Activated CD8-positive, alpha-beta memory T cell treated with anti-CD3 and anti-CD28 coated beads, Interleukin-2, amount 50 U/mL, for 24 hours (primary cell): ENCODE measurements around the gene CCR2.
"Not testable (repeated sequence)": the region's sequence is repeated elsewhere in the genome, so short reads cannot be mapped to it uniquely, and the experiment has no call there.

Experiments used
- DNase-seq: peaks from one replicate; pipeline ENCODE4 v3.0.0-alpha.2; 2020; ENCODE audit errors: extremely low read depth

The CCR2 gene

GRCh38 chr3:46353647-46354410, at the start of gene CCR2:
Gene CCR2 (plus strand): TSS chr3:46354111. CDS start chr3:46357528, 3,417 bp downstream.
- no peak for DNase-seq

- no peak for DNase-seq
Measured at GRCh38 chr3:46304739-46305138, 49.2 kb upstream of the CCR2 start.

DNA sequence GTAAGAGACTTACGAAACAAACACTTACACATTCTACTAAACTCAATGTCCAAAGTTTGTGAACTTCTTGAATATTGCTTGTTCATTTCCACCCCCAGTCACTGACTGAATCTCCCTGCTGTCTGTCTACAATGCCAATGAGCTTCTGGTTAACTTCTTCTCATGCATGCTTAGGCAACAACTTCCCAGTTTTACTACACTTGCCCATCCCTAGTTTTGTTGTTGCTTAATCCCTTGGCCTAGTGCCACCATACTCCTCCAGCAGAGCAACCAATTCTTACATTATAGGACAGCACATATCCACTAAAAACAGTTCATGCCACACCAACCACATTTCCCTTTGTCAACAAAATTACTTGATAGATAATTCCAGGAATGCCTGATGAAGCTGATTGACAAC, 40.9 kb upstream of the CCR2 start:
- no peak for DNase-seq

DNA sequence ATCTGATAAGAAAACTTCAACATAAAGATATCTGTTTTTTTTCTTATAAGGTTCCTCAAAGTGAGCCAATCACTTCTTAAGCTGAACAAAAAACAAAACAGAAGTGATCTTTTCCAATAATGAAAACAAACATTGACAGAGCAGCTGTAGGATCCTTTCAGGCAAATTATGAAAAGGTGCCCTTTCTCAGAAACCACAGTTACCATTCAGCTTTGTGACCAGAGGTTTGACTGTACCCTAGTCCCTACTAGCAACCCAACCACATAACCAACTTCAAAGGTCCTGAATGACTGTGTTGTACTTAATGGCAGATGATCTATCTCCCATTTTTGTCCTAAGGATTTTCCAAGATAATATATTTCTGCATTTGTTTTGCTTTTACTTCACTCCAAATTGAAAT, 39.4 kb upstream of the CCR2 start:
- DNase-seq: no peak

GRCh38 chr3:46316206-46316605, 37.7 kb upstream of the CCR2 start:
- no peak for DNase-seq

GRCh38 chr3:46318207-46318927, 35.5 kb upstream of the CCR2 start:
- DNase-seq: no peak

- DNase-seq: no peak
Measured at GRCh38 chr3:46321461-46322104, 32.3 kb upstream of the CCR2 start.

- DNase-seq: no peak
Measured at GRCh38 chr3:46324036-46324435, 29.9 kb upstream of the CCR2 start.

DNA sequence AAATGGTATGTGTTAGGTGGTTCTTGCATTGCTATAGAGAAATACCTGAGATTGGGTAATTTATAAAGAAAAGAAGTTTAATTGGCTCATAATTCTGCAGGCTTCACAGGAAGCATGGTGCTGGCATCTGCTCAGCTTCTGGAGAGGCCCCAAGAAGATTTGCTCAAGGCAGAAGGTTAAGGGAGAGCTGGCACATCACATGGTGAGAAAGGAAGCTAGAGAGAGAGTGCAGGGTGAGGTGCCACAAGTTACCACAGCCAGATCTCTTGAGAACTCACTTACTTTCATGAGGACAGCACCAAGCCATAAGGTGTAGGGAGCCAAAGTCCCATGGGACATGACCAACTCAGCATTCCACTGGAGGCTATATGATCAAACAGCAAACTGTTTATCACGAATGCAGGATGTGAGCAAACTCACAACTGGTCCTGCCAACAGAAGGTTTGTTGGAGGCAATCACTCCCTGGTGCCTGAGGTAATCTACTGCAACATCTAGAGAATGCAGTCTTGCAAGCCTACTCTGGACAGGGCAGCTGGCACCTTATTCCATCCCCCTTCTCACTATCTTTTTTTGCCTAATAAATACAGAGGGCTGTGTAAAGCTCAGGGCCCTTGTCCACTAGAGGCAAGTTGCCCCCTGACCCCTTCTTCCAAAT, 28.1 kb upstream of the CCR2 start:
- no peak for DNase-seq

DNA sequence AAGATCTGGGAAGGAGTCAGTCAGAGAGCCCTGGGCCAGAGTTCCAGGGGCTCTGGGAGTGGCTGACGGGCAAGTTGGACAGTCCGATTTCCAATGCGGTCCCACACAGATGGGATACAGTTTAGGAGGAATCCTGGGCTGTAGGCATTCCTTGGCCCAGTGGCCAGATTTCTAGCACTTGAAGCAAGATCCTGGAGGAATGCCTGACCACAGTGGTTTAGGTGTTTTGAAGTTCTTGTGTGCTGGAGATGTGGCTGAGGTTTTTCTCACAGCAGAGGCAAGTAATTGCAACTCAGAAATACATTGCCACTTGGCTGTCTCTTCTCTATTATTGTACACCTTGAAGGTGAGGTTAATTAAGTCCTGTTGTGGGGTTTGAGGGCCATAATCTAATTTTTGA, 23.2 kb upstream of the CCR2 start:
- not testable (repeated sequence) for DNase-seq

- no peak for DNase-seq
Measured at GRCh38 chr3:46334741-46335478, 19.0 kb upstream of the CCR2 start.

DNA sequence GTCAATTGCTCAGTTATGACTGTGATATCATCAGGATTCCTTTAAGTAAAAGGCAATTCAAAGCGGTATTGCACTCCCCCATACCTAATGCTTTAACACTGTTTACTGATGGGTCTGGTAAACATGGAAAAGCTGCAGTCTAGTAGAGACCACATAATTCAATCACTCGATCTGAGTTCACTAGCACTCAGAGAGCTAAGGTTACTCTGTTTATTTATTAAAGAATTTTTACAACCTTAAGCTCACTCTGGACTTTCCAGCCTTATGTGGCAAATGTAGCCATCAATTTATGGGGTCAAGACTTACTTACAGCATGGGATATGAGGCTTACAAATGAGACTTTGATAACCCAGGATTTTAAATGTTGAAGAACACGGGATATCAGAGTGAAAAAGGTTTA, 18.4 kb upstream of the CCR2 start:
- DNase-seq: no peak

GRCh38 chr3:46337911-46338310, 16.0 kb upstream of the CCR2 start:
- DNase-seq: no peak

DNA sequence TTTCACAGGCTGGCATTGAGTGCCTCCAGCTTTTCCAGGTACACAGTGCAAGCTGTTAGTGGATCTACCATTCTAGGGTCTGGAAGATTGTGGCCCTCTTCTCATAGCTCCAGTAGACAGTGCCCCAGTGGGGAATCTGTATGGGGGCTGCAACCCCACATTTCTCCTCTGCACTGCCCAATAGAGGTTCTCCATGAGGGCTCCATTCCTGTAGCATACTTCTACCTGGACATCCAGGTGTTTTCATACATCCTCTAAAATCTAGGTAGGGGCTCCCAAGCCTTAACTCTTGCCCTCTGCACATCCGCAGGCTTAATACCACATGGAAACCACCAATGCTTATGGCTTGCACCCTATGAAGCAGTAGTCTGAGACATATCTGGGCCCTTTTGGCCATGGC, 15.1 kb upstream of the CCR2 start:
- no peak for DNase-seq

GRCh38 chr3:46344476-46344875, 9.4 kb upstream of the CCR2 start:
- DNase-seq: no peak

- DNase-seq: no peak
Measured at GRCh38 chr3:46348823-46349482, 5.0 kb upstream of the CCR2 start.

DNA sequence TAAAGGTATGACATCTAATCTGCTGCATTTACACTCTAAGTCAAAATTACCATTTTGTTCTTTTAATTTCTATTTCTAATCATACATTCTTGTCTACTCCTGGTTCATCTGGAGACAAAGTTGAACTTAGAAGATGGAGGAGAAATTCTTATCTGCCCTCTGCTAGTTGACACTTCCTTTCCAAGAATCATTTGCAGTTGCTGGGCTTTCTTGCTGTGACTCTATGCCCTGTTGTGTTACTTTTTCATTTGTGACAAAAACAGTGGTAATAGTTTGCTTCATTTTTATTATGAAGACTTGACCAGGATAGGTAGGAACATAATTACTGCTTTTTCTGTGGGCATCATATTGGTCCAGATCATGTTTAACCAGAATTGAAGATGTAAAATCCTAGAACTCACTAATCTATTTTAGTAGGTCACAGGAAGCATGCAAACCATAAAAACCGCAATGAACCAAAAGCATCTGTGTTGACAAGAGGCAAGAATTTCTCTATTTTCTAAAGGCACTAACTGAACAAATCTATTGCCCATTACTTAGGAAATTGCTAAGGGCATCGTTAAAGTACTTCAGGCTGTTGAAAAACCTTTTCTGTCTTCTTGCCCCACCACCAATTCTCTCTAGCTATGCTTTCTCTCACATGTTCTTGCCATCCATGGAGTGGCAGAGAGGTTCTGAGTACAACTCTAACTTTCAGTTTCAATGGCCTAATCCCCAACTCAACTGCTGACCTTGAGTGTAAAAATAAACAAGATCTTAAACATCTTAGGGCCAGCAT, 4.2 kb upstream of the CCR2 start:
- no peak for DNase-seq

- no peak for DNase-seq
Measured at GRCh38 chr3:46350262-46350565, 3.7 kb upstream of the CCR2 start.

DNA sequence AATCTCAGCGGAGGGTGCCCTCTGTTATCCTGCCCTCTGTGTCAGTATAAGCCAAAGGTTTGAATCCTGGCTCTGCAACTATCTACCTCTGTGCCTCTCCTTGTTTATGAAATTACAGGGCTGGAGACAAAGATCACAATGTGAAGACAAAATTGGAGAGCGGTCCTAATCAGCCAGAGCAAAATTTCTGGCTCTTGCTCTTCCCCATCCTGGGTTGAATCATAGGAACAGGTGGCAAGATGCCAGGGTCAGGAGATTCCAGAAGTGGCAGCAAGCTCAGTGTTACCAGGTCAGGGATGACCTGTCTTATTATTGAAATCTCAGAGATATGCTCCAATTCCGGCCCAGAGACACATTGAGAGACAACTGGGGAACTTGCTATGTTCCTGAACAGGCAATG, 2.3 kb upstream of the CCR2 start:
- no peak for DNase-seq

DNA sequence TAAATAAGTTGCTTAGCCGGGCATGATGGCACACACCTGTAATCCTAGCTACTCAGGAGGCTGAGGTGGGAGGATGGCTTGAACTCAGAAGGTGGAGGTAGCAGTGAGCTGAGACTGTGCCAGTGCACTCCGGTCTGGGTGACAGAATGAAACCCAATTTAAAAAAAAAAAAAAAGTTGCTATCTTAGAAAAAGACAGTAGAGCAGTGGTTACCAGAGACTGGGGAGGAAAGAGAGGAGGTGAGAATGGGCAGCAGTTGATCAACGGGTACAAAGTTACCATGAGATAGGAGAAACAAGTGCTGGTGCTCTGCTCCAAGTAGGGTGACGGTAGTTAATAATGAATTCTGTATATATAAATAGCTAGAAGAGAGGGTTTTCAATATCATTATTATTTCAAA, 821 bp upstream of the CCR2 start:
- no peak for DNase-seq

DNA sequence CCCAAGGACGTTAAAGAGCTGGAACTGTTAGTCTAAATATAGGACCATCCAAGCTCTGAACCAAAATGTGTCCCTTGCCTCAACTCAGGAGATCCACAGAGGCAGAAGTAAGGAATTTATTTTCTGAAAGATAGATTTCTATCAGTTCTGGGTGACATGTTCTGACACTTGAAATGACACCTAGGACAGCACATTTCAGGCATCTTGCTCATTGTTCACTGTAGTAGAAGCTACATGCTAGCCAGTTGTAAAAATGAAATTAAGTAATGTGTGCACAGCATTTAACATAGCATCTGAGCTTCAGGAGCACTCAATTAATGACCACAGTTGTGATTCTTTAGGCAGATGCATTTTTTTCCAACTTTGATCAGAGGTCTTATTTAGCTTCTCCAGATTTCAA, 567 bp downstream of the CCR2 start:
- DNase-seq: no peak
